ENCODE results near the gene POPDC3.

GRCh38 chr6:105178110-105178509 is 1.7 kb downstream of the POPDC3 start:
- TF ChIP-seq CTCF (conservative IDR thresholded peaks at IDR 0.05) = no peak
- TF ChIP-seq ZFX (IDR thresholded peaks at IDR 0.05) = no peak
